NB4 (cell line): Measurements from ENCODE around the gene MLLT3.

ENCODE experiments used
- CTCF ChIP-seq: IDR thresholded peaks from one replicate; pipeline ENCODE4 v1.5.1; 2012; ENCODE audit warnings: low read depth, low read length
- TF ChIP-seq, protein P1 (sequence below): IDR thresholded peaks from 2 replicates; pipeline ENCODE4 v1.6.1; 2011; ENCODE audit warnings: low read depth, low read length

GRCh38 chr9:20417373-20418080 is 204.8 kb downstream of the MLLT3 start:
- no peak for TF ChIP-seq CTCF
- TF ChIP-seq, protein P1, sequence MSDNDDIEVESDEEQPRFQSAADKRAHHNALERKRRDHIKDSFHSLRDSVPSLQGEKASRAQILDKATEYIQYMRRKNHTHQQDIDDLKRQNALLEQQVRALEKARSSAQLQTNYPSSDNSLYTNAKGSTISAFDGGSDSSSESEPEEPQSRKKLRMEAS = no peak
